ENCODE data around the gene CAP1. TPM values are rescaled to one million over a fixed set of nuclear protein-coding genes. Genes with fewer than 3 reads are reported as not detected.

CAP1 gene
- total and polyA plus RNA-seq, 10 of the 15 experiments (the other 5 are each of a cell fraction or from before 2014, with no cell fraction given): 360 to 500 (median 431) TPM

GRCh38 chr1:40014253-40014706 lies 26.2 kb upstream of the CAP1 start:
- intact Hi-C loops (cut with micrococcal nuclease; ENCODE audit: unreplicated experiment): no loop called here
- Histone ChIP-seq H3K9me3 (replicated peaks; ENCODE audit: control insufficient read depth, insufficient read depth, low read length) (no peaks in the 10 kb centered on the region; the same call in 2 of the 3 replicates), H3K4me2 (ENCODE audit: control insufficient read depth, insufficient read depth) (no peak overlapping the region), H3K4me3 (no peak overlapping the region), H3K27ac (ENCODE audit: control insufficient read depth, insufficient read depth) (no peak overlapping the region), H4K20me1 (ENCODE audit: control insufficient read depth, insufficient read depth) (no peaks in the 10 kb centered on the region), H3K4me1 (ENCODE audit: control insufficient read depth, insufficient read depth, low read length) (no peaks in the 10 kb centered on the region), H3K9ac (ENCODE audit: control insufficient read depth, insufficient read depth, low read length) (no peak overlapping the region), H2AFZ (ENCODE audit: control insufficient read depth, low read depth, low read length) (no peak overlapping the region), H3K27me3 (replicated peaks in 1 of 2; ENCODE audit: control insufficient read depth in 2 of 2, insufficient read depth in 2 of 2, low read length in 1 of 2) (no peaks in the 10 kb centered on the region), H3K79me2 (ENCODE audit: control insufficient read depth, insufficient read depth, low read length) (no peaks in the 10 kb centered on the region), H3K36me3 (ENCODE audit: control insufficient read depth in 2 of 2, insufficient read depth in 2 of 2, low read length in 1 of 2) (no peaks in the 10 kb centered on the region)
- peak; percentile 66 for ATAC-seq
- in situ Hi-C loops (cut with MboI): no loop called here
- 4% methylated on average over 3 of the region's 3 CpGs for WGBS (ENCODE audit: insufficient coverage, insufficient replicate concordance, low lambda C conversion rate, missing lambda C conversion rate)
- no peak for FAIRE-seq
- ChIA-PET RAD21 (ENCODE audit: unreplicated experiment) (interaction anchor here (0.6 to 1.7 kb wide), 8 partner anchors 11 to 327 kb away, joined by 3 to 6 read pairs (median 4); no protein-coding TSS in a partner anchor), CTCF (interaction anchor here (1.2 to 3.8 kb wide), 4 partner anchors 18 to 102 kb away, joined by 3 to 30 read pairs (median 10); no protein-coding TSS in a partner anchor), SMC1A (ENCODE audit: uncharacterized antibody, unreplicated experiment) (interaction anchor here (0.7 to 1.8 kb wide), 6 partner anchors 15 to 196 kb away, joined by 3 to 5 read pairs (median 4); no protein-coding TSS in a partner anchor), POLR2A (interaction anchor here (0.6 to 0.7 kb wide), 3 partner anchors 18 to 89 kb away, joined by 3 read pairs; no protein-coding TSS in a partner anchor)
- TF ChIP-seq JUND (IDR thresholded peaks at IDR 0.05; ENCODE audit: low read depth, low read length) (no peak), RAD51 (IDR thresholded peaks at IDR 0.05) (peak; percentile 73; the same call in 1 of the 2 replicates)
- no peak for DNase-seq (ENCODE audit: low read depth, low spot score)
- no TSS peak for BruUV-seq (replicated peaks)

GRCh38 chr1:40014812-40015594 lies 25.5 kb upstream of the CAP1 start:
- ChIA-PET RAD21 (ENCODE audit: unreplicated experiment) (interaction anchor here (0.6 to 1.7 kb wide), 5 partner anchors 11 to 326 kb away, joined by 3 to 6 read pairs (median 4); no protein-coding TSS in a partner anchor), POLR2A (no interaction called here), SMC1A (ENCODE audit: uncharacterized antibody, unreplicated experiment) (interaction anchor here (1.4 to 1.8 kb wide), 3 partner anchors 16 to 197 kb away, joined by 3 to 5 read pairs (median 4); no protein-coding TSS in a partner anchor), CTCF (interaction anchor here (1.2 to 3.8 kb wide), 4 partner anchors 17 to 103 kb away, joined by 3 to 30 read pairs (median 10); no protein-coding TSS in a partner anchor)
- DNase-seq (ENCODE audit: low read depth, low spot score): no peak
- Histone ChIP-seq H4K20me1 (ENCODE audit: control insufficient read depth, insufficient read depth) (no peaks in the 10 kb centered on the region), H3K4me3 (no peak overlapping the region), H3K9me3 (replicated peaks; ENCODE audit: control insufficient read depth, insufficient read depth, low read length) (no peaks in the 10 kb centered on the region; the same call in 2 of the 3 replicates), H3K79me2 (ENCODE audit: control insufficient read depth, insufficient read depth, low read length) (no peaks in the 10 kb centered on the region), H3K4me1 (ENCODE audit: control insufficient read depth, insufficient read depth, low read length) (no peaks in the 10 kb centered on the region), H3K9ac (ENCODE audit: control insufficient read depth, insufficient read depth, low read length) (no peak overlapping the region), H3K36me3 (ENCODE audit: control insufficient read depth in 2 of 2, insufficient read depth in 2 of 2, low read length in 1 of 2) (no peaks in the 10 kb centered on the region), H2AFZ (ENCODE audit: control insufficient read depth, low read depth, low read length) (no peak overlapping the region), H3K27ac (ENCODE audit: control insufficient read depth, insufficient read depth) (no peak overlapping the region), H3K27me3 (replicated peaks in 1 of 2; ENCODE audit: control insufficient read depth in 2 of 2, insufficient read depth in 2 of 2, low read length in 1 of 2) (no peaks in the 10 kb centered on the region), H3K4me2 (ENCODE audit: control insufficient read depth, insufficient read depth) (no peak overlapping the region)
- 36% methylated on average over 10 of the region's 10 CpGs for WGBS (ENCODE audit: insufficient coverage, insufficient replicate concordance, low lambda C conversion rate, missing lambda C conversion rate)
- intact Hi-C loops (cut with micrococcal nuclease; ENCODE audit: unreplicated experiment): no loop called here
- TF ChIP-seq BCL3 (IDR thresholded peaks at IDR 0.05; ENCODE audit: borderline replicate concordance, insufficient read depth, low read depth, low read length, poor library complexity, severe bottlenecking) (peak; percentile 81), SPI1 (IDR thresholded peaks at IDR 0.05; ENCODE audit: borderline replicate concordance, insufficient read depth, low read depth, low read length) (no peak), JUNB (IDR thresholded peaks at IDR 0.05) (peak; percentile 66), PBX3 (IDR thresholded peaks at IDR 0.05; ENCODE audit: insufficient replicate concordance, low read depth, low read length) (peak; percentile 5), FOXM1 (IDR thresholded peaks at IDR 0.05; ENCODE audit: low read depth, low read length) (0 out of 2 replicates have a peak, but pooled peaks have one; percentile 23), ZNF207 (IDR thresholded peaks at IDR 0.05; ENCODE audit: borderline replicate concordance) (no peak), RUNX3 (IDR thresholded peaks at IDR 0.05; ENCODE audit: low read length) (peak; percentile 17; the same call in 1 of the 2 replicates)
- FAIRE-seq: no peak
- BruUV-seq (replicated peaks): no TSS peak
- peak; percentile 68 for ATAC-seq
- in situ Hi-C loops (cut with MboI): no loop called here
